ENCODE results near the gene CCL4L2. TPM values are rescaled to one million over a fixed set of nuclear protein-coding genes. Genes with fewer than 3 reads are reported as not detected.

CCL4L2 gene
- total and polyA plus RNA-seq, 2 of the 8 experiments (the other 6 are each of a cell fraction or from before 2014, with no cell fraction given) = not detected

DNA sequence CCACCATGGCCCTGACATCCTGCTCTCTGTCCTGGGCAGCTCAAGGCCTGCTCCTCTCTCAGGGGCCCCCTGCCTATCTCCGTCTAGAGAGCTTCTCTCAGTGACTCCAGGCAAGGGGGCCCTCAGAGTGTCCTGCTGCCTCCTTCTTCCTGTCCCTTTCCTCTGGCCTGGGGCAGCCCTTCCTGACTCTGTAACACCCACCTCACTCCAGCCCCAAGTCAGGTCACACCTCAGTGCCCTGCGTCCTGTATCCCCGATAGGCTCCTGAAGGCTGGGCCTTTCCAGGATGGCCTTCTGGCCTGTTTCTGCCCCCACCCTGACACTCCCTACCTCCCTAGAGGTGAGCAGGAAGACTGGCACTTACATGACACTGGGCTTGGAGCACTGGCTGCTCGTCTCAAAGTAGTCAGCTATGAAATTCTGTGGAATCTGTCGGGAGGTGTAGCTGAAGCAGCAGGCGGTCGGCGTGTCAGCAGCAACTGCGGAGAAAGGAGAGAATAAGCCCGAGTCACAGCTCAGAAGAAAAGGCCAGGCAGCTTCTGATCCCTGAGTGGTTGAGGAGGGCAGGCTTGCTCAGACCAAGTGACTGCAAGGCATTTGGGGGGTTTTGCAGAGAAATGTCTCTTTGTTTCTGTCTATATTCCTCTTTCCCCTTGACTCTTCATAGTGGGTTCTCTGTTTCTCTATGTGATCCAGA lies 15.3 kb upstream of the CCL4L2 start:
- Histone ChIP-seq H2AFZ (ENCODE audit: low read length) (peak overlapping the region; percentile 0; the same call in 1 of the 2 replicates), H3K27me3 (replicated peaks in 1 of 4; ENCODE audit: control insufficient read depth in 3 of 4, extremely low read depth in 1 of 4, insufficient read depth in 3 of 4, low read length in 3 of 4) (peaks cover 0 to 3% (median 2%) of the 10 kb centered on the region in 4 experiments; a peak in 4 of 7 replicates), H3K79me1 (ENCODE audit: low read depth, low read length) (no peaks in the 10 kb centered on the region), H2BK12ac (ENCODE audit: low read depth, low read length) (no peak overlapping the region), H3K9ac (replicated peaks in 1 of 4; ENCODE audit: extremely low read depth in 1 of 4, low read depth in 3 of 4, low read length in 3 of 4) (no peak overlapping the region), H4K91ac (replicated peaks; ENCODE audit: insufficient read length, low read length) (no peak overlapping the region), H3K9me3 (ENCODE audit: insufficient read depth in 2 of 2, low read depth in 1 of 2, low read length in 1 of 2) (no peaks in the 10 kb centered on the region), H3K36me3 (ENCODE audit: control insufficient read depth in 2 of 4, insufficient read depth in 4 of 4, low read length in 3 of 4) (no peaks in the 10 kb centered on the region), H3K23ac (ENCODE audit: insufficient read length) (no peak overlapping the region), H3K79me2 (ENCODE audit: control insufficient read depth in 1 of 2, insufficient read depth in 2 of 2, low read length in 2 of 2) (no peaks in the 10 kb centered on the region), H3K27ac (ENCODE audit: low read depth, low read length) (no peak overlapping the region), H3K18ac (ENCODE audit: extremely low read depth, low read length) (no peak overlapping the region), H4K8ac (ENCODE audit: extremely low read depth, insufficient read depth, low read length) (0 out of 2 replicates have a peak overlapping the region, but pooled peaks have one; percentile 40), H3K56ac (replicated peaks; ENCODE audit: insufficient read length, low read depth, low read length) (no peak overlapping the region), H3K4me2 (ENCODE audit: insufficient read depth in 1 of 2, low read depth in 2 of 2, low read length in 2 of 2) (no peak overlapping the region), H2BK5ac (ENCODE audit: low read depth, low read length) (no peak overlapping the region), H3K4me3 (ENCODE audit: extremely low read depth in 1 of 4, insufficient read depth in 2 of 4, low read depth in 3 of 4, low read length in 4 of 4) (no peak overlapping the region), H2BK15ac (ENCODE audit: low read length) (no peak overlapping the region), H2AK5ac (ENCODE audit: low read depth, low read length) (no peak overlapping the region), H4K20me1 (replicated peaks in 1 of 2; ENCODE audit: control insufficient read depth in 1 of 2, insufficient read depth in 2 of 2, low read length in 2 of 2) (no peaks in the 10 kb centered on the region), H2BK120ac (replicated peaks; ENCODE audit: low read depth, low read length) (no peak overlapping the region), H3K23me2 (ENCODE audit: low read depth, low read length) (no peaks in the 10 kb centered on the region), H2BK20ac (ENCODE audit: low read length) (no peak overlapping the region), H4K5ac (ENCODE audit: insufficient read length, low read depth, low read length) (no peak overlapping the region), H3K14ac (ENCODE audit: insufficient read length) (no peak overlapping the region), H3K4me1 (replicated peaks in 1 of 4; ENCODE audit: control insufficient read depth in 3 of 4, insufficient read depth in 4 of 4, low read length in 3 of 4) (peaks cover 0 to 5% (median 2%) of the 10 kb centered on the region in 4 experiments; a peak in 2 of 7 replicates), H3K4ac (replicated peaks; ENCODE audit: insufficient read length, low read depth, low read length) (no peak overlapping the region)
- ChIA-PET POLR2A (ENCODE audit: partially characterized antibody) (interaction anchor here (1.1 kb wide), 1 partner anchor 13 kb away, joined by 3 read pairs; no protein-coding TSS in a partner anchor), CTCF (ENCODE audit: partially characterized antibody) (interaction anchor here (1.0 to 1.9 kb wide), 5 partner anchors 9 to 287 kb away, joined by 3 to 13 read pairs (median 4); no protein-coding TSS in a partner anchor)
- DNase-seq (ENCODE audit: low read depth in 1 of 2, low spot score in 2 of 2) (no peak), FAIRE-seq (no peak)
- TF ChIP-seq EZH2 (IDR thresholded peaks at IDR 0.05; ENCODE audit: low read depth, low read length, severe bottlenecking) = no peak
- no peak for TF ChIP-seq HDAC2 (IDR thresholded peaks at IDR 0.05; ENCODE audit: borderline replicate concordance in 1 of 2, low read depth in 2 of 2, low read length in 2 of 2)
- TF ChIP-seq RNF2 (IDR thresholded peaks at IDR 0.05; ENCODE audit: borderline replicate concordance, low read depth, low read length, missing control alignments, poor library complexity, severe bottlenecking) = no peak
- no peak for TF ChIP-seq BRCA1 (IDR thresholded peaks at IDR 0.05; ENCODE audit: low read depth, low read length)
- 85% methylated on average over 10 of the region's 10 CpGs; no CpG with 5 or more reads in 1 of the 2 experiments for WGBS, 2 experiments (ENCODE audit: extremely low coverage in 1 of 2, insufficient coverage in 1 of 2, insufficient read length in 1 of 2, insufficient replicate concordance in 2 of 2, low coverage in 1 of 2, low lambda C conversion rate in 2 of 2, missing lambda C conversion rate in 1 of 2)

Data from H1 (cell line).